ENCODE measurements around the gene HUNK.

HUNK gene

GRCh38 chr21:31879911-31880310 lies 7.1 kb downstream of the HUNK start:
- no peak for DNase-seq (ENCODE audit: low read depth, low spot score)
- no peak for TF ChIP-seq CTCF (IDR thresholded peaks at IDR 0.05; ENCODE audit: insufficient read depth, low read length, missing control alignments)
- ChIA-PET CTCF (interaction anchor here (0.8 to 1.6 kb wide), 3 partner anchors 14 to 377 kb away, joined by 3 to 5 read pairs (median 3); no protein-coding TSS in a partner anchor), POLR2A (no interaction called here)
- no peak overlapping the region for H3K4me3 ChIP-seq (ENCODE audit: low read depth, low read length)

GRCh38 chr21:31880816-31881215 lies 8.0 kb downstream of the HUNK start:
- ChIA-PET CTCF (interaction anchor here (1.6 kb wide), 1 partner anchor 15 kb away, joined by 5 read pairs; no protein-coding TSS in a partner anchor), POLR2A (no interaction called here)

GRCh38 chr21:31882711-31883110 lies 9.9 kb downstream of the HUNK start:
- no peak overlapping the region for H3K4me3 ChIP-seq (ENCODE audit: low read depth, low read length)
- no peak for DNase-seq (ENCODE audit: low read depth, low spot score)
- ChIA-PET CTCF (interaction anchor here (0.6 to 1.4 kb wide), 2 partner anchors 8 to 10 kb away, joined by 3 to 5 read pairs; partner anchors contain the start of gene HUNK), POLR2A (no interaction called here)
- TF ChIP-seq CTCF (IDR thresholded peaks at IDR 0.05; ENCODE audit: insufficient read depth, low read length, missing control alignments) = no peak

More at GRCh38 chr21:31880816-31881215, 8.0 kb downstream of the HUNK start:
- H3K4me3 ChIP-seq (ENCODE audit: low read depth, low read length) = no peak overlapping the region
- no peak for TF ChIP-seq CTCF (IDR thresholded peaks at IDR 0.05; ENCODE audit: insufficient read depth, low read length, missing control alignments)
- no peak for DNase-seq (ENCODE audit: low read depth, low spot score)

GRCh38 chr21:31885146-31885545 lies 12.3 kb downstream of the HUNK start:
- no peak overlapping the region for H3K4me3 ChIP-seq (ENCODE audit: low read depth, low read length)
- POLR2A ChIA-PET = no interaction called here
- DNase-seq (ENCODE audit: low read depth, low spot score) = no peak
- TF ChIP-seq CTCF (IDR thresholded peaks at IDR 0.05; ENCODE audit: insufficient read depth, low read length, missing control alignments) = no peak
- CTCF ChIA-PET = interaction anchor here (3.1 kb wide), 1 partner anchor 11 kb away, joined by 10 read pairs; no protein-coding TSS in a partner anchor

GRCh38 chr21:31886915-31887314 lies 14.1 kb downstream of the HUNK start:
- POLR2A ChIA-PET = no interaction called here
- CTCF ChIA-PET = interaction anchor here (3.1 kb wide), 1 partner anchor 12 kb away, joined by 10 read pairs; no protein-coding TSS in a partner anchor
- no peak overlapping the region for H3K4me3 ChIP-seq (ENCODE audit: low read depth, low read length)
- no peak for DNase-seq (ENCODE audit: low read depth, low spot score)
- TF ChIP-seq CTCF (IDR thresholded peaks at IDR 0.05; ENCODE audit: insufficient read depth, low read length, missing control alignments) = no peak

- no peak overlapping the region for H3K4me3 ChIP-seq (ENCODE audit: low read depth, low read length)
- no peak for TF ChIP-seq CTCF (IDR thresholded peaks at IDR 0.05; ENCODE audit: insufficient read depth, low read length, missing control alignments)
- no peak for DNase-seq (ENCODE audit: low read depth, low spot score)
- ChIA-PET CTCF (no interaction called here), POLR2A (no interaction called here)
These were observed 14.6 kb downstream of the HUNK start for GRCh38 chr21:31887391-31887841.

Data from AG04449 (cell line).